ENCODE data around the gene TMEM221. TPM values are rescaled to one million over a fixed set of nuclear protein-coding genes. Genes with fewer than 3 reads are reported as not detected.

Gene TMEM221
- total RNA-seq, 1 donor from 2014 or later: 0.30 TPM

DNA sequence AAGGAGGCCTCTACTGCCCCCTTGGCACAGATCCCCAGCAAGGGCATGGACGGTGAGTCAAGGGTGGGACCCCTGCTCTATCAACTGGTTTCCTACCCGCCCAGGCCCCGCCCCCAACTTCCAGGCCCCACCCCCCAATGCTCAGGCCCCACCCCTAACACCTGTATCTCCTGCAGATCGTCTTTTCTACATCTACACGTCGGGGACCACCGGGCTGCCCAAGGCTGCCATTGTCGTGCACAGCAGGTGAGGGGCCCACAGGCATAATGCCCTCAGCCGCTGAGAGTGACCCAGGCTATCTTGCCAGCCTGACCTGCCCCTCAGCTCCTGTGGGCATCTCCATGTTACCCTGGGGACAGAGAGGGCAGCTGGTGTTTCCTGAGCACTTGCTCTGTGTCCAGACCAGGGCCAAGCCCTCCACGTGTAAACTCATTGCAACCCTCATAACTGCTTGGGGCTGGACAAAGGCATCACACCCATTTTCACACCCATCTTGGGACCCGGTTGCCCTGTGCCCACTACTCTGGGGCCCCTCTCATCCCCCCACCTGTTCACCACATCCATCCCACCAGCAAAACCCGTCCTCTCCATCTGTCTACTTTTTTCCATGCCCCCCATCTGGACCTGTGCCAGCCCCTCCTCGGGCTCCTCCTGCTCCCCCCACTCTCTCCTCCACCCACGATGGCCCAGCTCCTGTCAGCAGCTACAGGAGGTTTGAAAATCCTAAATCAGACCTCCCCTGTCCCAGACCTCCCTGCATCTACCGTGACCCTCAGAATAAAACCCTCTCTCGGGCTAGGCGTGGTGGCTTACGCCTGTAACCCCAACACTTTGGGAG lies 39.0 kb upstream of the TMEM221 start:
- no peak overlapping the region for H3K27ac Mint-ChIP-seq (ENCODE audit: unreplicated experiment)
- H3K4me1 Mint-ChIP-seq (ENCODE audit: unreplicated experiment): peaks cover 4% of the 10 kb centered on the region
- no peaks in the 10 kb centered on the region for H3K9me3 Mint-ChIP-seq (ENCODE audit: unreplicated experiment)
- H3K27me3 Mint-ChIP-seq (ENCODE audit: unreplicated experiment): no peaks in the 10 kb centered on the region
- H3K36me3 Mint-ChIP-seq (ENCODE audit: unreplicated experiment): peaks cover 4% of the 10 kb centered on the region
- TF ChIP-seq, protein P1, sequence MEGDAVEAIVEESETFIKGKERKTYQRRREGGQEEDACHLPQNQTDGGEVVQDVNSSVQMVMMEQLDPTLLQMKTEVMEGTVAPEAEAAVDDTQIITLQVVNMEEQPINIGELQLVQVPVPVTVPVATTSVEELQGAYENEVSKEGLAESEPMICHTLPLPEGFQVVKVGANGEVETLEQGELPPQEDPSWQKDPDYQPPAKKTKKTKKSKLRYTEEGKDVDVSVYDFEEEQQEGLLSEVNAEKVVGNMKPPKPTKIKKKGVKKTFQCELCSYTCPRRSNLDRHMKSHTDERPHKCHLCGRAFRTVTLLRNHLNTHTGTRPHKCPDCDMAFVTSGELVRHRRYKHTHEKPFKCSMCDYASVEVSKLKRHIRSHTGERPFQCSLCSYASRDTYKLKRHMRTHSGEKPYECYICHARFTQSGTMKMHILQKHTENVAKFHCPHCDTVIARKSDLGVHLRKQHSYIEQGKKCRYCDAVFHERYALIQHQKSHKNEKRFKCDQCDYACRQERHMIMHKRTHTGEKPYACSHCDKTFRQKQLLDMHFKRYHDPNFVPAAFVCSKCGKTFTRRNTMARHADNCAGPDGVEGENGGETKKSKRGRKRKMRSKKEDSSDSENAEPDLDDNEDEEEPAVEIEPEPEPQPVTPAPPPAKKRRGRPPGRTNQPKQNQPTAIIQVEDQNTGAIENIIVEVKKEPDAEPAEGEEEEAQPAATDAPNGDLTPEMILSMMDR (IDR thresholded peaks at IDR 0.05): no peak
- H3K4me3 Mint-ChIP-seq (ENCODE audit: unreplicated experiment): no peak overlapping the region
- DNase-seq (ENCODE audit: extremely low spot score, unreplicated experiment): no peak

DNA sequence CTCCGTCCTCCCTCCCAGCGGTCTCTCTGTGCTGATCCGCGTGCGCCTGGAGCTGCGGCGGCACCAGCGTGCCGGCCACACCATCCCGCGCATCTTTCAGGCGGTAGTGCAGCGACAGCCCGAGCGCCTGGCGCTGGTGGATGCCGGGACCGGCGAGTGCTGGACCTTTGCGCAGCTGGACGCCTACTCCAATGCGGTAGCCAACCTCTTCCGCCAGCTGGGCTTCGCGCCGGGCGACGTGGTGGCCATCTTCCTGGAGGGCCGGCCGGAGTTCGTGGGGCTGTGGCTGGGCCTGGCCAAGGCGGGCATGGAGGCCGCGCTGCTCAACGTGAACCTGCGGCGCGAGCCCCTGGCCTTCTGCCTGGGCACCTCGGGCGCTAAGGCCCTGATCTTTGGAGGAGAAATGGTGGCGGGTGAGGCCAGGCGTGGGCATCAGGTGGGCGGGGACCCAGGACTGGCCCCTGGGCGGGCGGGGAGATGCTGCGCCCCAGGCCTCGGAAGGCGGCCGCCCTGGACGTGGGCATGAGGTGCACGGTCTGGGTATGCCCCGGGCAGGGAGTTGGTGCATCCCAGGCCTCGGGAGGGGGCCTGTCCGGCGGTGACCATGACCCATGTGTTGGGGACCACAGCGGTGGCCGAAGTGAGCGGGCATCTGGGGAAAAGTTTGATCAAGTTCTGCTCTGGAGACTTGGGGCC lies 38.2 kb upstream of the TMEM221 start:
- no peak for DNase-seq (ENCODE audit: extremely low spot score, unreplicated experiment)
- H3K27me3 Mint-ChIP-seq (ENCODE audit: unreplicated experiment): no peaks in the 10 kb centered on the region
- H3K27ac Mint-ChIP-seq (ENCODE audit: unreplicated experiment): no peak overlapping the region
- no peak overlapping the region for H3K4me3 Mint-ChIP-seq (ENCODE audit: unreplicated experiment)
- H3K9me3 Mint-ChIP-seq (ENCODE audit: unreplicated experiment): no peaks in the 10 kb centered on the region
- peaks cover 4% of the 10 kb centered on the region for H3K36me3 Mint-ChIP-seq (ENCODE audit: unreplicated experiment)
- H3K4me1 Mint-ChIP-seq (ENCODE audit: unreplicated experiment): peaks cover 4% of the 10 kb centered on the region
- TF ChIP-seq, protein P1 (IDR thresholded peaks at IDR 0.05): no peak

DNA sequence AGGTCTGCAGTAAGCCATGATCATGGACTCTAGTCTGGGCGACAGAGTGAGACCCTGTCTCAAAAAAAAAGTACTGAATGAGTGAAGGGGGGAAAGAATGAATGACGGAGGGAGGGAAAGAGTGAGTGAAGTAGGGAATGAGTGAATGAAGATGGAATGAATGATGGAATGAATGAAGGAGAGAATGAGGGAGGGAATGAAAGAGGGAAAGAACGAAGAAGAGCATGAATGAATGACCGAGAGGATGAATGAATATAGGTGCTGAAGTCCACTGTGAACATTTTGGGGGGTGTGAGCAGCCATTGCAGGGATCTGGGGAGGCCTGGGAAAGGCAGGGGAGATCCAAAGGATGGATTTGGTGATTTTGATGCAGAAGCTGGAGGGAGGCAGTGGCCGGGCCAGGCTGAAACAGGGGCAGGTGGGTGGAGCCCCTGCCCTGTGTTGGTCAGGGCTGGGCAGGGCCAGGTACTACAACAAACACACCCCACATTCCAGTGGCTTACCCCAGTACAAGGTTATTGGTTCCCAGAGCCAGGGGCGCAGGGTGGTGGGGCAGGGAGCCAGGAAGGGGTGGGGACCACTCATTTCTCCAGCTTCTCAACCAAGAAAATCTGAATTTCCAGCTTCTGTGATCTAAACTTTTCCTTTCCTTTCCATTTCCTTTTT lies 36.2 kb upstream of the TMEM221 start:
- H3K27ac Mint-ChIP-seq (ENCODE audit: unreplicated experiment): no peak overlapping the region
- peaks cover 8% of the 10 kb centered on the region for H3K4me1 Mint-ChIP-seq (ENCODE audit: unreplicated experiment)
- no peak overlapping the region for H3K4me3 Mint-ChIP-seq (ENCODE audit: unreplicated experiment)
- H3K36me3 Mint-ChIP-seq (ENCODE audit: unreplicated experiment): peaks cover 4% of the 10 kb centered on the region
- no peaks in the 10 kb centered on the region for H3K27me3 Mint-ChIP-seq (ENCODE audit: unreplicated experiment)
- H3K9me3 Mint-ChIP-seq (ENCODE audit: unreplicated experiment): no peaks in the 10 kb centered on the region
- DNase-seq (ENCODE audit: extremely low spot score, unreplicated experiment): no peak
- TF ChIP-seq, protein P1 (IDR thresholded peaks at IDR 0.05): no peak

DNA sequence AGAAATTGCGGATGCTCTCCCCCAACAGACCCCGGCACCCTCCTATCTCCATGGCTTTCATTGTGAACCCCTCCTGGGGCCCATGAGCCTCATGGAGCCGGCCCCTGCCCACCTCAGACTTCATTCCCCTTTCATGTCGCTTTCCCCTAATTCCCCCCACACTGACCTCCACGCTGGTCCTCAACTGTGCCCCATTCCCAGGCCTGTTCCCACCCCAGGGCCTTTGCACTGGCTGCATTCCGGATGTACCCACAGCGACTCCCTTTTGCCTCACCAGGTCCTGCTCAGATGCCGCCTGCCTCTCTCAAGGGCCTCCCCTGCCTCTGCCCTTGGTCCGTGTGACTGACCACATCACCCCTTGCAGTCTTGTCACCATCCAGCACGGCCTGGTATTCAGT lies 35.1 kb upstream of the TMEM221 start:
- Mint-ChIP-seq H3K9me3 (ENCODE audit: unreplicated experiment) (no peaks in the 10 kb centered on the region), H3K27me3 (ENCODE audit: unreplicated experiment) (no peaks in the 10 kb centered on the region), H3K27ac (ENCODE audit: unreplicated experiment) (no peak overlapping the region), H3K4me3 (ENCODE audit: unreplicated experiment) (no peak overlapping the region), H3K36me3 (ENCODE audit: unreplicated experiment) (peaks cover 4% of the 10 kb centered on the region), H3K4me1 (ENCODE audit: unreplicated experiment) (peaks cover 19% of the 10 kb centered on the region)
- TF ChIP-seq, protein P1 (IDR thresholded peaks at IDR 0.05): no peak
- DNase-seq (ENCODE audit: extremely low spot score, unreplicated experiment): no peak

All from osteocyte (in vitro differentiated cells).